Measurements from ENCODE around the gene KLHDC4.

DNA sequence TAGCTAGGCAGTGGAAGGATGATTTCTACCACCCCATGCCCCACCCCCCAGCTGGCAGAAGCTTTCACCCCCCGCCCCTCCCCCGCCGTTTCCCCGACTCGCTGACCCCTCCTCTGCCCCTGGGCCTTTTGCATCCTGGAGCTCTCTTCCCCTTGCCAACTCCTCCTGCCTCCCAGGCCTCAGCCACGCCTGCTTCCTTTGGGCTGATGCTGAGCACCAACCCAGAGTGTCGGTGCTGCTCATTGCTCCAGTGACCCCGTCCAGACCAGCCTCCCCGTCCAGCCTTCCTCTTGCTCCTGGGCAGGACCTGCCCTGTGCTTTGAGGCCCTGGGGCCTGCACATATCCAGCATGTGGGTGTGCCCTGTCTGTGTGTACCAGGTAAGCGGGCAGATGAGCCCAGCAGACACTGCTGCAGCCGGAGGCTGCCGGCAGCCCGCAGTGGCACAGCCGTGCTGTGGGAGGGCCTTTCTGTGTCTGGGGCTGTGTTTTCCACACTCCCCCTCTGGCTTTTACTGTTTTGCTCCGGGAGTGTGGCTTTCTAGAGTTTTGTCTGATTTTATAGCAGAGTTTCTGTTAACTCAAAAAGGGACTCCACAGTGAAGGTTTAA lies 90.6 kb downstream of the KLHDC4 start:
- TF ChIP-seq, protein P1, sequence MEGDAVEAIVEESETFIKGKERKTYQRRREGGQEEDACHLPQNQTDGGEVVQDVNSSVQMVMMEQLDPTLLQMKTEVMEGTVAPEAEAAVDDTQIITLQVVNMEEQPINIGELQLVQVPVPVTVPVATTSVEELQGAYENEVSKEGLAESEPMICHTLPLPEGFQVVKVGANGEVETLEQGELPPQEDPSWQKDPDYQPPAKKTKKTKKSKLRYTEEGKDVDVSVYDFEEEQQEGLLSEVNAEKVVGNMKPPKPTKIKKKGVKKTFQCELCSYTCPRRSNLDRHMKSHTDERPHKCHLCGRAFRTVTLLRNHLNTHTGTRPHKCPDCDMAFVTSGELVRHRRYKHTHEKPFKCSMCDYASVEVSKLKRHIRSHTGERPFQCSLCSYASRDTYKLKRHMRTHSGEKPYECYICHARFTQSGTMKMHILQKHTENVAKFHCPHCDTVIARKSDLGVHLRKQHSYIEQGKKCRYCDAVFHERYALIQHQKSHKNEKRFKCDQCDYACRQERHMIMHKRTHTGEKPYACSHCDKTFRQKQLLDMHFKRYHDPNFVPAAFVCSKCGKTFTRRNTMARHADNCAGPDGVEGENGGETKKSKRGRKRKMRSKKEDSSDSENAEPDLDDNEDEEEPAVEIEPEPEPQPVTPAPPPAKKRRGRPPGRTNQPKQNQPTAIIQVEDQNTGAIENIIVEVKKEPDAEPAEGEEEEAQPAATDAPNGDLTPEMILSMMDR (IDR thresholded peaks at IDR 0.05) = no peak
- TF ChIP-seq POLR2AphosphoS5 (IDR thresholded peaks at IDR 0.05; ENCODE audit: low read depth, low read length) = no peak
